Lower leg skin (tissue), 3 donors: ENCODE results near the gene ATG101.
A peak's percentile ranks its signal among the peaks of the same experiment; 100 is the strongest.

ENCODE experiments used
- CTCF ChIP-seq, 3 donors: fragments of 450-650 bp; IDR thresholded peaks; one replicate each; pipeline ENCODE4 v1.5.1; 2016; ENCODE audit warnings: antibody characterized with exemption in 3 of 3, mild to moderate bottlenecking in 3 of 3, moderate library complexity in 2 of 3
- POLR2A ChIP-seq, 2 donors: fragments of 450-650 bp; IDR thresholded peaks; one replicate each; pipeline ENCODE4 v1.6.1; 2016 to 2017; ENCODE audit warnings: antibody characterized with exemption in 2 of 2, mild to moderate bottlenecking in 1 of 2, moderate library complexity in 1 of 2

GRCh38 chr12:52023182-52023975 lies 46.4 kb upstream of the ATG101 start:
- TF ChIP-seq CTCF (IDR thresholded peaks at IDR 0.05) (peak in 1 of 3 donors; percentile 91), POLR2A (IDR thresholded peaks at IDR 0.05) (no peak)
